ENCODE results near the gene SLC51B. TPM values are rescaled to one million over a fixed set of nuclear protein-coding genes. Genes with fewer than 3 reads are reported as not detected.

SLC51B gene
- total RNA-seq, result not detected in 2 replicates

DNA sequence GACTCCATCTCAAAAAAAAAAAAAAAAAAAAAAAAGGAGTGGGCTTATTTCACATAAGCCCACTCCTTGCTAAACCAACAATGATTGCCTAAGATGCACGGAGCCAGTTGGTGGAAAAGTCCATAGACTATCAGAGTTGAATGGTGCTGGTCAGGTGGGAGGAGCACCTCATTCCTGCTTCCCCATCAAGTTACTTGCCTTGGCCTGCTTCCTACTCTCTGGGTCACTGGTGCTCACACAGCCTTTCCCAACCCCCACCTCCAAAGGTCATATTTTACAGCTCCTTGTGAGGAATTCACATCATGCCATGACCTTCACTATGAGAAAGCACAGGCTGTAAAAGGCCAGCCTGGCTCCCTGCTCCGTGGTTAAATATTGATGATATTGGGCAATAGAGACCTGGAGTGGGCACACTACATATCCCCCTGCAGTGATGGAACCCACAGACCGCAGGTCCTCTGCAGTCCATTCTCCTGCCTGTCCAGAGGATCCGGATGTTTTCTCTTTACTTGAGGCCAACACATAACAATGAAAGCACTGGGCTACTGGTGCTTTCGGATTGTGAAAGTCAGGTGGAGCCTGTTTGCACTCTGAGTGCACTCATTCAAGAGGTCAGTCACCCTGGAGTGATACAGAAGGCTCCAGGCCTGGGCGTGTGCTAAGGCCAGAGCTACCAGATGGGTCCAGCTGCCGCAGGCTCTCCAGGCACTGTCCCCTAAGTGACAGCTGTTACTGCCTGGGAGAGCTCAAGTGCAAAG, at the start of gene SLC51B:
SLC51B (plus strand) TSS at position 664 of the 758 bp plus-strand sequence. CDS start 4,618 bp downstream, outside the sequence.

DNA sequence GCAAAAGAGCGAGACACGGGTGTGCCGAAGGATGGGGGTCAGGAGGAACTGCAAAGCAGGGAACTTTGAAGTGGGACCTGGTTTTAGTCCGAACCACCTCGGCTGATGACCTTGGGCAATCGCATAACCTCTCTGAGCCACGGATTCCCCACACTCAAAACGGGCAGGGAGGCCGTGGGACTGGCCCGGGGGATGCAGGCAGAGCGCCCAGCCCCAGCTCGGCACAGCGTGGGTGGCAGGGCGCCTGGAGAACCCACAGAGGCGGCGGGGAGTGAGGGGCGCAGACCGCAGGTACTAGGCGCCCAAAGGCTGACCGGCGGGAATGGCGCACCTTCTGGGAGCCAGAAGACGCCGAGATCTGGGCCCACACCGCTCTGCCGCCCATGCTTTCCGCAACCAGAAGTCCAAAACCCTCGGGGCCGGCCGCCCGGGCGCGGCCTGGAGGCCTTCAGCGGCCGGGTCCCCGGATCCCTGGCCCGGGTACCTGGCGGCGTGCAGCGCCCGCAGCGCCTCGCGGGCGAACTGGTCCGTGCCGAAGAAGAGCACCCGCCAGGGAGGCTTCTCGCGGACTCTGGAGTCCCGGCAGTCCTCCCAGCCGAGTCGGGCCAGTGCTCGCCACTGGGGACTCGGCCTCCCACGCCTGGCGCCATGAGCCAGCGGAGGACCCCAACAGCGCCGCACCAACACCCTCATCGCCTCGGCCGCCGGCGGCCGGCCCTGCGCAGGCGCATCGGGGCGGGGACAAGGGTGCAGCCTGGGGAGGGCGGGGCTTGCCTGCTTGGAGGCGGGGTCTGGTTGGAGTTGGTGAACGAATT, 16.1 kb upstream of the SLC51B start, which contains the start of gene MTFMT:
MTFMT (minus strand) TSS at position 719 of the 815 bp plus-strand sequence; CDS start at position 693, 26 bp downstream.

DNA sequence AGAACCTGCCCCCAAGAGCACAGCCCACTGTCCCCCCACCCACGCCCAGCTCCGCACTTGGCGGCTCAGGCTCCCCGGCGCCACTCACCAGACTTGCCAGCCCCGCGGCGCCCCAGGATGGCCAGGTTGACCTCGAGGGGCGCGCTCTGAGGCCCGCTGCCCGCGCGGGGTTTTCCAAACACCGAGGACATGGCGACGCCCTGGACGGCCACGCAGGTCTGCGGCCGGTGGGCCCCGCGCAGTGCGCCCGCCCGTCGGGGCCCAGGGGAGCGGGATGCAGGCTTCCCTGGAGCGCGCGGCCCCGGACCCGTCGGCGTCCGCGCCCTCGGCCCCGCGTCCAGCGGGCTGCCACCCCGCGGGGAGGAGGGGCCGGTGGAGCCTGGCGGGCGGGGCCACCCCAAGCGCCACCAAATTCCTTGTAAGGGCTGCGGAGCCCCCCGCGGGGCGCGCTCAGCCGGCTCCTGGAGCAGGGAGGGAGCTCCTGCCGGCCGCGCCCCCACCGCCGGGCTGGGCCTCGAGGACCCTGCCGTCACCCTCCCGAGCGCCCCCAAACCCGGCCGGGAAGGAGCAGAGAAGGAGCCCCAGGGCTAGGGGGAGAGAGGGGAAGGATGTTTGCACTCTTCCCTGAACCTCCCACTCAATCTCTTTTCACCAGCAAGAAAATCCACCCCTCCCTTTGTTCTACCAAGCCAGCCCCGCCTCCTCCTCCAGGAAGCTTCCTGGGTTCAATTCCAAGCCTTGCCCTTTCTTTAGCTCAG, 22.6 kb downstream of the SLC51B start, which contains the start of gene RASL12:
RASL12 (minus strand) TSS at position 347 of the 758 bp plus-strand sequence; CDS start at position 191, 156 bp downstream.

DNA sequence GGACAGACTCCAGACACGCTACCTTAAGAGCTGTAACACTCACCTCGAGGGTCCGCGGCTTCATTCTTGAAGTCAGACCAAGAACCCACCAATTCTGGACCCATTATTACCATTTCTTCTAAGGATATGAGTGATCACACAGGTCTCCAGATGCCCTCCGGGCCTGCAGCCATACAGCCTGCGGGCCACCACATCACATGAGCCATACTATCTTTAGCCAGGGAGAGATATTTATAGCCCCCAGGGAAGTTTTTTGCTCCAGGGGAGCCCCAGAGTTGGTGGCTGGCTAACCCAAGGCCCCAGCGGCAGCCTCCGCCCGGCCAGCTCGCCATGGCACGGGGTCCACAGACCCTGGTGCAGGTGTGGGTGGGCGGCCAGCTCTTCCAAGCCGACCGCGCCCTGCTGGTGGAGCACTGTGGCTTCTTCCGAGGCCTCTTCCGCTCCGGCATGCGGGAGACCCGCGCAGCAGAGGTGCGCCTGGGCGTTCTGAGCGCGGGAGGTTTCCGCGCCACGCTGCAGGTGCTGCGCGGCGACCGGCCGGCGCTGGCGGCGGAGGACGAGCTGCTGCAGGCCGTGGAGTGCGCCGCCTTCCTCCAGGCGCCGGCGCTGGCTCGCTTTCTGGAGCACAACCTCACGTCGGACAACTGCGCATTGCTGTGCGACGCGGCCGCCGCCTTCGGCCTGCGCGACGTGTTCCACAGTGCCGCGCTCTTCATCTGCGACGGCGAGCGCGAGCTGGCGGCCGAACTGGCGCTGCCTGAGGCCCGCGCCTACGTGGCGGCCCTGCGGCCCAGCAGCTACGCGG, 31.5 kb downstream of the SLC51B start, which contains the start of gene KBTBD13:
KBTBD13 (plus strand) TSS at position 261 of the 805 bp plus-strand sequence; CDS start at position 331, 70 bp downstream.

Other genes starting within 250 kb of the SLC51B start
- gene PIF1, start 219.7 kb upstream of the SLC51B start, total RNA-seq, result 6.5 and 19.4 TPM in 2 replicates
- 5.9 and 6.2 TPM in 2 replicates for gene PLEKHO2, start 203.5 kb upstream of the SLC51B start, total RNA-seq
- gene ANKDD1A, start 133.5 kb upstream of the SLC51B start, total RNA-seq, result 0.47 and 0.49 TPM in 2 replicates
- gene SPG21, start 55.5 kb upstream of the SLC51B start, total RNA-seq, result 70.1 and 74.1 TPM in 2 replicates
- gene MTFMT, start 15.7 kb upstream of the SLC51B start, total RNA-seq, result 25.4 and 32.6 TPM in 2 replicates
- gene RASL12, start 22.6 kb downstream of the SLC51B start, total RNA-seq, result 1.1 TPM in 1 of 2 replicates, not detected in the other
- gene KBTBD13, start 31.4 kb downstream of the SLC51B start, total RNA-seq, result not detected in 2 replicates
- gene UBAP1L, start 69.8 kb downstream of the SLC51B start, total RNA-seq, result 0.38 and 0.47 TPM in 2 replicates
- gene PDCD7, start 88.4 kb downstream of the SLC51B start, total RNA-seq, result 16.2 and 23.4 TPM in 2 replicates
- gene CLPX, start 140.0 kb downstream of the SLC51B start, total RNA-seq, result 19.1 and 19.2 TPM in 2 replicates
- gene CILP, start 166.1 kb downstream of the SLC51B start, total RNA-seq, result not detected in 2 replicates
- 4.0 and 6.9 TPM in 2 replicates for gene PARP16, start 241.5 kb downstream of the SLC51B start, total RNA-seq

All from hair follicular keratinocyte (primary cell).